GM12891 (cell line): Measurements from ENCODE around the gene MYADML2.

ENCODE experiments used
- POLR2A ChIP-seq: IDR thresholded peaks from 2 replicates; pipeline ENCODE4 v1.6.1; 2011; ENCODE audit warnings: low read depth, low read length, control low read depth
- POLR2AphosphoS5 ChIP-seq: IDR thresholded peaks from 2 replicates; pipeline ENCODE4 v1.6.1; 2011; ENCODE audit warnings: low read depth, low read length, control low read depth
- SPI1 ChIP-seq: IDR thresholded peaks from 2 replicates; pipeline ENCODE4 v1.6.1; 2011; ENCODE audit warnings: low read depth, low read length, control low read depth

- TF ChIP-seq SPI1 (no peak), POLR2A (no peak), POLR2AphosphoS5 (no peak)
Measured at GRCh38 chr17:81987161-81987770, 40.2 kb upstream of the MYADML2 start.
